ENCODE data around the gene STARD9.
"Not testable (repeated sequence)": the region's sequence is repeated elsewhere in the genome, so short reads cannot be mapped to it uniquely, and the experiment has no call there.

The STARD9 gene

GRCh38 chr15:42590619-42591237, 15.3 kb downstream of the STARD9 start:
- DNase-seq (ENCODE audit: low spot score): no peak

- DNase-seq (ENCODE audit: low spot score): no peak
Measured at GRCh38 chr15:42591238-42591934, 16.0 kb downstream of the STARD9 start.

- no peak for DNase-seq (ENCODE audit: low spot score)
Measured at GRCh38 chr15:42592716-42593115, 17.3 kb downstream of the STARD9 start.

- no peak for DNase-seq (ENCODE audit: low spot score)
Measured at GRCh38 chr15:42593143-42593542, 17.7 kb downstream of the STARD9 start.

- DNase-seq (ENCODE audit: low spot score): no peak
Measured at GRCh38 chr15:42594095-42594494, 18.7 kb downstream of the STARD9 start.

GRCh38 chr15:42595626-42596240, 20.3 kb downstream of the STARD9 start:
- DNase-seq (ENCODE audit: low spot score): no peak

- not testable (repeated sequence) for DNase-seq (ENCODE audit: low spot score)
Measured at GRCh38 chr15:42601316-42601715, 25.9 kb downstream of the STARD9 start.

GRCh38 chr15:42602501-42602900, 27.1 kb downstream of the STARD9 start:
- no peak for DNase-seq (ENCODE audit: low spot score)

- DNase-seq (ENCODE audit: low spot score): no peak
Measured at GRCh38 chr15:42603978-42604377, 28.6 kb downstream of the STARD9 start.

- no peak for DNase-seq (ENCODE audit: low spot score)
Measured at GRCh38 chr15:42604894-42605744, 29.7 kb downstream of the STARD9 start.

- no peak for DNase-seq (ENCODE audit: low spot score)
Measured at GRCh38 chr15:42605796-42606195, 30.4 kb downstream of the STARD9 start.

- DNase-seq (ENCODE audit: low spot score): no peak
Measured at GRCh38 chr15:42608110-42608531, 32.7 kb downstream of the STARD9 start.

GRCh38 chr15:42608752-42609488, 33.5 kb downstream of the STARD9 start:
- DNase-seq (ENCODE audit: low spot score): no peak

GRCh38 chr15:42611532-42611931, 36.1 kb downstream of the STARD9 start:
- no peak for DNase-seq (ENCODE audit: low spot score)

- no peak for DNase-seq (ENCODE audit: low spot score)
Measured at GRCh38 chr15:42612367-42612912, 37.0 kb downstream of the STARD9 start.

- no peak for DNase-seq (ENCODE audit: low spot score)
Measured at GRCh38 chr15:42616107-42616506, 40.7 kb downstream of the STARD9 start.

- no peak for DNase-seq (ENCODE audit: low spot score)
Measured at GRCh38 chr15:42619656-42620371, 44.4 kb downstream of the STARD9 start.

- DNase-seq (ENCODE audit: low spot score): no peak
Measured at GRCh38 chr15:42621386-42621785, 46.0 kb downstream of the STARD9 start.

- DNase-seq (ENCODE audit: low spot score): no peak
Measured at GRCh38 chr15:42621996-42622925, 46.9 kb downstream of the STARD9 start.

- DNase-seq (ENCODE audit: low spot score): no peak
Measured at GRCh38 chr15:42623951-42624350, 48.5 kb downstream of the STARD9 start.

Measured in putamen (tissue), 1 donor.